CD8-positive, alpha-beta memory T cell (primary cell): Measurements from ENCODE around the gene CAMK4. TPM values are rescaled to one million over a fixed set of nuclear protein-coding genes. Genes with fewer than 3 reads are reported as not detected.

Experiments used
- CTCF ChIA-PET: fragments of 350-600 bp; sonication (Branson Sonifier 250); formaldehyde crosslinking; loops from one replicate; lab custom pipeline; 2021; ENCODE audit warnings: antibody characterized with exemption; lab: Charles Lee
- POLR2A ChIA-PET: fragments of 350-600 bp; sonication (Branson Sonifier 250); formaldehyde crosslinking; loops from one replicate; lab custom pipeline; 2021; ENCODE audit warnings: antibody characterized with exemption; lab: Charles Lee
- DNase-seq, 5 donors: peaks; one replicate each; pipeline versions ENCODE4 v3.0.0 to v3.0.0-alpha.2; 2020 to 2022; ENCODE audit warnings: mixed read lengths in 1 of 5
- H3K27ac ChIP-seq: one replicate; pipeline ENCODE4 v1.7.0; 2013; ENCODE audit warnings: low read depth, mild to moderate bottlenecking, low read length, moderate library complexity
- H3K27me3 ChIP-seq: 2 replicates; pipeline ENCODE4 v1.7.0; 2013; ENCODE audit warnings: low read length, mild to moderate bottlenecking; ENCODE audit not compliant: insufficient read depth, poor library complexity, severe bottlenecking
- H3K36me3 ChIP-seq: 2 replicates; pipeline ENCODE4 v1.7.0; 2013; ENCODE audit warnings: mild to moderate bottlenecking, low read length, moderate library complexity; ENCODE audit not compliant: insufficient read depth
- H3K4me1 ChIP-seq: 2 replicates; pipeline ENCODE4 v1.7.0; 2013; ENCODE audit warnings: mild to moderate bottlenecking, low read length, moderate library complexity; ENCODE audit not compliant: insufficient read depth
- H3K4me3 ChIP-seq: 2 replicates; pipeline ENCODE4 v1.7.0; 2013; ENCODE audit warnings: mild to moderate bottlenecking, low read length
- H3K9me3 ChIP-seq: 2 replicates; pipeline ENCODE4 v1.7.0; 2013; ENCODE audit warnings: mild to moderate bottlenecking, low read length
- H3K27ac Mint-ChIP-seq, 8 donors: one replicate each; pipeline ENCODE4 v1.8.0; 2020 to 2021; ENCODE audit warnings: mixed read lengths in 8 of 8, mild to moderate bottlenecking in 6 of 8, inconsistent platforms in 3 of 8, moderate library complexity in 3 of 8
- H3K27me3 Mint-ChIP-seq, 2 donors: one replicate each; pipeline ENCODE4 v1.8.0; 2020 to 2021; ENCODE audit warnings: mixed read lengths in 2 of 2, mild to moderate bottlenecking in 1 of 2, moderate library complexity in 1 of 2
- H3K36me3 Mint-ChIP-seq, 3 donors: one replicate each; pipeline ENCODE4 v1.8.0; 2020 to 2021; ENCODE audit warnings: mixed read lengths in 3 of 3, inconsistent platforms in 1 of 3, mild to moderate bottlenecking in 1 of 3
- H3K4me1 Mint-ChIP-seq, 3 donors: one replicate each; pipeline ENCODE4 v1.8.0; 2020 to 2021; ENCODE audit warnings: mixed read lengths in 3 of 3, inconsistent platforms in 1 of 3, mild to moderate bottlenecking in 1 of 3
- H3K4me3 Mint-ChIP-seq, 7 donors: one replicate each; pipeline ENCODE4 v1.8.0; 2020 to 2021; ENCODE audit warnings: mixed read lengths in 7 of 7, mild to moderate bottlenecking in 6 of 7, moderate library complexity in 4 of 7, inconsistent platforms in 2 of 7
- H3K9me3 Mint-ChIP-seq, 5 donors: one replicate each; pipeline ENCODE4 v1.8.0; 2020 to 2022; ENCODE audit warnings: mixed read lengths in 5 of 5, mild to moderate bottlenecking in 3 of 5, moderate library complexity in 2 of 5, inconsistent platforms in 1 of 5
- polyA plus RNA-seq: library from polyadenylated mRNA; unstranded; fragments of 300-500 nt; fragmentation: Illumina TruSeq; gene quantifications from one replicate; pipeline ENCODE4 v1.2.3, GENCODE V29; 2021
- total RNA-seq, 2 experiments: library from RNA; stranded (reverse); gene quantifications; one replicate each; pipeline ENCODE4 v1.2.3, GENCODE V29; 2021

CAMK4 gene
- total and polyA plus RNA-seq, 3 experiments from 2014 or later: 57.4 to 84.5 (median 68.7) TPM

DNA sequence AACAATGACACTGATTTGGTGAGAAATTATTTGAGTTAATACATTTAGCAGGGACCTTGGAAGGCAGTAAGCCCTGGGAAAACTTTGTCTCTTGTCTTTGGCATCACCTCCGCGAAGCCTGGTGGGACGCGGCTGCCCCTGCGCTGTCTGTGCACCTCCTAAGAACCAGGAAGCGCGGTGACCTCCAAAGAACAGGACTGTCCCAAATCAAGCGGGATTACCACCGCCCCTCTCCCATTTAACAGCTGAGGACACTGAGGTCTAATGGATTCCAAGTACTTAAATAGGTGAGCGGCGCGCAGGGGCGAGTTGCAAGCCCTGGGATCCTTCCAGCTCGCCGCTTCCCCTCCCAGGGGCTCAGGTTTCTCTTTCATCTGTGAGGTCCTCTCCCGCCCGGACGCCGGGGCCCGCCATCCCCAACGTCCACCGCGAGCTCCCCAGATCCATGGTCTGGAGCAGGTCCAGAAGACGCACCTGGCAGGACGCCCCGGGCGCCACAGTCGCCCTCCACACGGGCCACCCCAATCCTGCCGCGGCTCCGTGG, 287.7 kb downstream of the CAMK4 start:
- DNase-seq: peak in 1 of 5 donors; percentile 47
- H3K36me3 ChIP-seq: no peaks in the 10 kb centered on the region
- ChIA-PET CTCF (no interaction called here), POLR2A (no interaction called here)
- peaks cover 25% of the 10 kb centered on the region for H3K4me1 ChIP-seq
- peak overlapping the region; percentile 76 to 99 (median 95) for H3K27ac Mint-ChIP-seq
- no peaks in the 10 kb centered on the region for H3K27me3 Mint-ChIP-seq
- H3K4me3 ChIP-seq: peak overlapping the region; percentile 70
- H3K4me1 Mint-ChIP-seq: peaks cover 37 to 62% (median 56%) of the 10 kb centered on the region in 3 donors
- H3K27ac ChIP-seq: peak overlapping the region; percentile 87
- no peaks in the 10 kb centered on the region for H3K9me3 Mint-ChIP-seq
- H3K27me3 ChIP-seq: no peaks in the 10 kb centered on the region
- no peaks in the 10 kb centered on the region for H3K9me3 ChIP-seq
- H3K36me3 Mint-ChIP-seq: peaks cover 0 to 12% (median 0%) of the 10 kb centered on the region in 3 donors
- H3K4me3 Mint-ChIP-seq: peak overlapping the region; percentile 96 to 100 (median 98)

DNA sequence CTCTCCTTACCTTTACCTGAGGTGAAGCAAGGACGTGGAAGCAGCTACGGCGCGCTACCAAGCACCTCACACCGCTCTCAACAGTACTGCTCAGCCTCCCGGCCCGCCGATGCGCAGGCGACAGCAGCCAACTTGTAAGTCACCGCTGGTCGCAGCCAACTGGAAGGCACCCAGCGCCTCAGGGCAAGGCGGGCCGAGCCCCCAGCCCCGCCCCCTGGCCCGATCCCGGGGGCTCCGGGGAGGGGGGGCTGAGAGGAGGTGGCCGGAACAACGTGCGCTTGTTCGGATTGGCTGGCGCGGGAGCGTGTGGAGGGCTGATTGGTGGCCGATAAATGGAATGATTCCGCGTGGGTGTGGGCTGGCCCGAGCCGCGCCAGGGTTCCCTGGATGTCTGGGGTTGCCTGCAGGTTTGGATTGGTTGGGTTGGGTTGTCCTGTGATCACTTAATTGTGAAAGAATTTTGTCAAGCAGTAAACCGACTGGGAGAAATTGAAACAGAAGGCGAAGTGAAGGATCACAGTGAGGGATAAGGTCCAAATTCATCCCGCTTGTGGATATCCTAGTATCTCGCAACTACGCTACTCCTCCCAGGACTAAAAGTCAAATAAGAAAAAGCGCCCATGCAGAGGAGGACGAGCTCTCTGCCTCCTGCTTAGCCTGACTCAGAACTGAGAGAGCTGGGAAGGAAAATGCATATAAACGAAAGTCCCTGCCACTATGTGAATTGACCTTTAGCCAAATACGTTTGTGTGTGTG, 288.4 kb downstream of the CAMK4 start, which contains the start of gene STARD4:
Gene STARD4, minus strand, starts transcription at position 161 of the 756 bp plus-strand sequence. CDS start 5,102 bp downstream, outside the sequence.
- Histone ChIP-seq H3K36me3 (no peaks in the 10 kb centered on the region), H3K4me3 (peak within 1 kb of the TSS; percentile 70), H3K27ac (peak within 1 kb of the TSS; percentile 87), H3K4me1 (peaks cover 25% of the 10 kb centered on the region), H3K9me3 (no peaks in the 10 kb centered on the region), H3K27me3 (no peaks in the 10 kb centered on the region)
- H3K9me3 Mint-ChIP-seq: no peaks in the 10 kb centered on the region
- peaks cover 0 to 12% (median 0%) of the 10 kb centered on the region in 3 donors for H3K36me3 Mint-ChIP-seq
- peak; percentile 89 to 96 (median 94) for DNase-seq
- ChIA-PET POLR2A (interaction anchor here (0.6 to 1.1 kb wide), 2 partner anchors 282 to 647 kb away, joined by 3 to 4 read pairs; no protein-coding TSS in a partner anchor), CTCF (interaction anchor here (1.0 kb wide), 1 partner anchor 19 kb away, joined by 3 read pairs; no protein-coding TSS in a partner anchor)
- H3K4me1 Mint-ChIP-seq: peaks cover 33 to 56% (median 52%) of the 10 kb centered on the region in 3 donors
- peak within 1 kb of the TSS; percentile 96 to 100 (median 98) for H3K4me3 Mint-ChIP-seq
- H3K27ac Mint-ChIP-seq: peak within 1 kb of the TSS; percentile 76 to 99 (median 95)
- no peaks in the 10 kb centered on the region for H3K27me3 Mint-ChIP-seq

DNA sequence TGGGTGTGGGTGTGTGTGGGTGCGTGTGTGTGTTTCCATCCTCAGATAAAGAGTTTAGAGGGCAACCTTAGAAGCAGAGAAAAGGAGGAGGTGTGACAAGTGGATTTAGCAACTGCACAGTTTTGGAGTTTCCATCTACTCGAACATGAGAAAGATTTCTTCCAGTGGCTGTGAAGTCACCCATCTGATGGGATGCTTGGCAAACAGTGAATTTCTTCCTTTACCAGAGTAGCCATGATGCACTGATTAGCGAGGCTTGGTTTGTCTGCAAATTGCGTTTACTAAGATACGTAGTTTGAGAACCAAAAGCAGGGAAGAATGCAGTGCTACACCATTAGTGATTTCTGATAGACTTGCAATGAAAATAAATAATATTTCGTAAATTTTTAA, 288.9 kb downstream of the CAMK4 start:
- Histone ChIP-seq H3K36me3 (no peaks in the 10 kb centered on the region), H3K27me3 (no peaks in the 10 kb centered on the region), H3K4me3 (peak overlapping the region; percentile 70), H3K27ac (peak overlapping the region; percentile 87), H3K4me1 (peaks cover 22% of the 10 kb centered on the region), H3K9me3 (no peaks in the 10 kb centered on the region)
- Mint-ChIP-seq H3K4me3 (peak overlapping the region; percentile 96 to 100 (median 98)), H3K36me3 (peaks cover 0 to 12% (median 0%) of the 10 kb centered on the region in 3 donors), H3K27me3 (no peaks in the 10 kb centered on the region), H3K9me3 (no peaks in the 10 kb centered on the region), H3K27ac (peak overlapping the region in 7 of 8 donors; percentile 76 to 99 (median 95)), H3K4me1 (peaks cover 30 to 51% (median 46%) of the 10 kb centered on the region in 3 donors)
- ChIA-PET POLR2A (interaction anchor here (1.1 kb wide), 1 partner anchor 646 kb away, joined by 4 read pairs; no protein-coding TSS in a partner anchor), CTCF (interaction anchor here (1.0 kb wide), 1 partner anchor 19 kb away, joined by 3 read pairs; no protein-coding TSS in a partner anchor)
- no peak for DNase-seq

DNA sequence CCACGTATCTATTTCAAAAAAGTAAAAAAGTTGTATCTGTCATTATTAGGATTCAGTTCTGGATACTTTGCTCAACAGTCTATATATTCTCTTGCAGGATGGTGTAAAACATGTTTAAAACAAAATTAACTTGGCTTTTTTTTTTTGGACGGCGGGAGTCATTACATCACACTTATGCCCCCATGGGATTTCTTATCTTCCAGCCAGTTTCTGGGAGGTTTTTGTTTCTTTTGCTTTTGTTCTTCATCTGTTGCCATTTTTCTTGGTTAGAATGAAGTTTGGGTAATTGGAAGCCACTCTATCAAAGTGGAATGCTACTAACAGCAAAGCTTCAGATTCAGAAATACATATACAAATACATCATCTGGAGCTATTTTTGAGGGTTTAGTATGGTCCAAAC, 289.9 kb downstream of the CAMK4 start:
- Mint-ChIP-seq H3K27me3 (no peaks in the 10 kb centered on the region), H3K9me3 (no peaks in the 10 kb centered on the region), H3K4me3 (peak overlapping the region in 5 of 7 donors; percentile 6 to 82 (median 15)), H3K27ac (peak overlapping the region in 3 of 8 donors; percentile 25 to 55 (median 31)), H3K4me1 (peaks cover 23 to 42% (median 38%) of the 10 kb centered on the region in 3 donors), H3K36me3 (peaks cover 0 to 12% (median 0%) of the 10 kb centered on the region in 3 donors)
- no peaks in the 10 kb centered on the region for H3K27me3 ChIP-seq
- CTCF ChIA-PET: interaction anchor here (1.7 kb wide), 1 partner anchor 18 kb away, joined by 10 read pairs; no protein-coding TSS in a partner anchor
- H3K36me3 ChIP-seq: no peaks in the 10 kb centered on the region
- H3K4me3 ChIP-seq: no peak overlapping the region
- POLR2A ChIA-PET: no interaction called here
- no peaks in the 10 kb centered on the region for H3K9me3 ChIP-seq
- H3K27ac ChIP-seq: peak overlapping the region; percentile 87
- no peak for DNase-seq
- H3K4me1 ChIP-seq: peaks cover 21% of the 10 kb centered on the region

DNA sequence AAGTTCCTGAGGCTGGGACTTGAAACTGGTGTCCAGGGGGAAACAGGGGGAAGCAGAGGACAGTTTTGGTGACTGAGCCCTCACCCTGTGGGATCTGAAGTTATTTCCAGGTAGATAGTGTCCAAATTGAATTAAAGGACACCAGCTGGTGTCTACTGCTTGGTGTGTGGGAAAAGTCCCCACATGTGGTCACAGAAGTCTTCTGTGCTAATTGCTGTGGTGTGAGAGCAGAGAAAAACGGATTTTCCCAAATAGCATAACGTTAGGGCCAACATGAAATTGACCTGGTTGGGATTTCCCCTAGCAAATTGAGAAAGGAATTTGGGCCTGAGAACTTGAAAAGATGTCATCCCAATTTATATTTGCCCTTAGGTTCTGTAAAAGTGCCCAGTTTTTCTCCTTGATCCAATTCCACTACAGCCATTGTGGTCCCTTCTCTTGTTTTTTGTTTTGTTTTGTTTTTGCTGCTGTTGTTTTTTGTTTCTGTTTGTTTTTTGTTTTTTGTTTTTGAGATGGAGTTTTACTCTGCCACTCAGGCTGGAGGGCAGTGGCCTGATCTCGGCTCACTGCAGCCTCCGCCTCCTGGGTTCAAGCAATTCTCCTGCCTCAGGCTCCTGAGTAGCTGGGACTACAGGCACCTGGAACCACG, 293.8 kb downstream of the CAMK4 start:
- H3K4me3 ChIP-seq: no peak overlapping the region
- ChIA-PET POLR2A (no interaction called here), CTCF (interaction anchor here (1.2 kb wide), 1 partner anchor 14 kb away, joined by 3 read pairs; no protein-coding TSS in a partner anchor)
- no peaks in the 10 kb centered on the region for H3K9me3 Mint-ChIP-seq
- H3K4me1 Mint-ChIP-seq: peaks cover under 1 to 3% (median 2%) of the 10 kb centered on the region in 3 donors
- no peak for DNase-seq
- H3K4me3 Mint-ChIP-seq: no peak overlapping the region
- peak overlapping the region in 1 of 8 donors; percentile 0 for H3K27ac Mint-ChIP-seq
- H3K27me3 ChIP-seq: no peaks in the 10 kb centered on the region
- H3K36me3 ChIP-seq: no peaks in the 10 kb centered on the region
- H3K4me1 ChIP-seq: peaks cover 3% of the 10 kb centered on the region
- no peak overlapping the region for H3K27ac ChIP-seq
- H3K27me3 Mint-ChIP-seq: peaks cover 0 to 8% of the 10 kb centered on the region in 2 donors
- peaks cover 0 to under 1% (median 0%) of the 10 kb centered on the region in 3 donors for H3K36me3 Mint-ChIP-seq
- no peaks in the 10 kb centered on the region for H3K9me3 ChIP-seq

DNA sequence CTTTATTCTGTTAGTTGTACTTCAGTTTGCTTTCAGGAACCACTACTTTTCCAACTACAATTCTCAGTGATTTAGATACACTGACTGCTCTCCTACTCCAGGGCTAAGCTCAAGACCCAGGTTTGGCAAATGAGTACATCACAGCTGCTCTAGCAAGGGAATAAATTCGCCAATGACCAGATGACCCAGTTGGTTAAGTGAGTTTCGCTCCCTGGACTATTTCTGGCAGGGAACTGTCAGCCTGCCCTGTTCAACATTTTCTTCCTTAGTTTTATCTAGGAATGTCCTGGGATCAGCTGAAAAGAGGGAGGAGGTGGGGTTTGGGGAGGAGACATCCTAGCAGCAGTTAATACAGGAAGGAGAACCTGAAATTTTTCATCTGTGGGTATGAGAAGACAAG, 294.6 kb downstream of the CAMK4 start:
- H3K9me3 ChIP-seq: no peaks in the 10 kb centered on the region
- Mint-ChIP-seq H3K4me1 (no peaks in the 10 kb centered on the region), H3K9me3 (no peaks in the 10 kb centered on the region), H3K27me3 (peaks cover 4 to 10% of the 10 kb centered on the region in 2 donors), H3K36me3 (no peaks in the 10 kb centered on the region), H3K4me3 (no peak overlapping the region), H3K27ac (no peak overlapping the region)
- no peaks in the 10 kb centered on the region for H3K27me3 ChIP-seq
- H3K27ac ChIP-seq: no peak overlapping the region
- DNase-seq: no peak
- no peak overlapping the region for H3K4me3 ChIP-seq
- no peaks in the 10 kb centered on the region for H3K4me1 ChIP-seq
- H3K36me3 ChIP-seq: no peaks in the 10 kb centered on the region
- ChIA-PET CTCF (interaction anchor here (1.2 kb wide), 1 partner anchor 13 kb away, joined by 3 read pairs; no protein-coding TSS in a partner anchor), POLR2A (no interaction called here)

DNA sequence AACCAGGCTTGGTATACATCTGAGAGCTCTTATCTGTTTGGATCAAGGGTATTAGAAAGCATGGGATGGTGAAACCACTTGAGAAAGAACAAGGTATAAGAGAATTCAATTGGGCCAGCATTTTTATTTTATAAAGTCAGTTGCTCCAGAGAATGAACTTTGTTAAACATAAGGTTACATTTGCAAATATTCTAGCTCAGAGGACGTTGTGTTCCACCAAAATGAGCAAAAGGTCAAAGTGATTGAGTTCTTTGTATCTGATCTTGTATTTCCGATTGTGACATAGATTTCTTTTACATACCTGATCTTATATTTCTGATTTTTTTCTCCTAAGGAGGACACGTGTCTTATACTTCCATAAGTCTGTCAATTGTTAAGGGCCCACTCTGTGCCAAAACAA, 296.7 kb downstream of the CAMK4 start:
- Mint-ChIP-seq H3K36me3 (peaks cover 0 to 6% (median 0%) of the 10 kb centered on the region in 3 donors), H3K27me3 (peaks cover 8 to 10% of the 10 kb centered on the region in 2 donors), H3K9me3 (no peaks in the 10 kb centered on the region), H3K4me1 (no peaks in the 10 kb centered on the region), H3K4me3 (no peak overlapping the region), H3K27ac (peak overlapping the region in 1 of 8 donors; percentile 30)
- no peak for DNase-seq
- CTCF ChIA-PET: interaction anchor here (1.1 kb wide), 1 partner anchor 11 kb away, joined by 3 read pairs; no protein-coding TSS in a partner anchor
- H3K27ac ChIP-seq: no peak overlapping the region
- no peak overlapping the region for H3K4me3 ChIP-seq
- H3K36me3 ChIP-seq: no peaks in the 10 kb centered on the region
- no peaks in the 10 kb centered on the region for H3K4me1 ChIP-seq
- no peaks in the 10 kb centered on the region for H3K9me3 ChIP-seq
- POLR2A ChIA-PET: no interaction called here
- no peaks in the 10 kb centered on the region for H3K27me3 ChIP-seq
